ENCODE data around the gene PAX7. TPM values are rescaled to one million over a fixed set of nuclear protein-coding genes. Genes with fewer than 3 reads are reported as not detected.

Gene PAX7
- total RNA-seq, 2 experiments from 2014 or later: not detected

GRCh38 chr1:18651713-18652112, 21.1 kb downstream of the PAX7 start:
- ChIA-PET POLR2A (interaction anchor here (1.0 to 1.2 kb wide), 2 partner anchors 13 to 16 kb away, joined by 3 to 4 read pairs; no protein-coding TSS in a partner anchor), CTCF (no interaction called here)
- ATAC-seq (ENCODE audit: poor library complexity) (peak; percentile 81), DNase-seq (peak in 10 of 14 experiments; percentile 6 to 69 (median 41))
- H3K27ac Mint-ChIP-seq: peak overlapping the region; percentile 87
- peak overlapping the region; percentile 24 for H3K4me3 ChIP-seq (ENCODE audit: low read length)
- H3K4me3 Mint-ChIP-seq: peak overlapping the region; percentile 73
- peaks cover 53% of the 10 kb centered on the region for H3K4me1 ChIP-seq (ENCODE audit: insufficient read depth, low read length)
- peaks cover 44% of the 10 kb centered on the region for H3K27me3 Mint-ChIP-seq
- no peak overlapping the region for H3K27ac ChIP-seq (ENCODE audit: low read depth in 1 of 2, low read length in 2 of 2)
- no peaks in the 10 kb centered on the region for H3K36me3 ChIP-seq (ENCODE audit: insufficient read depth, low read length)
- peaks cover 59% of the 10 kb centered on the region for H3K4me1 Mint-ChIP-seq (ENCODE audit: low read depth)
- TF ChIP-seq CTCF (IDR thresholded peaks at IDR 0.05): no peak
- peaks cover 0 to 12% of the 10 kb centered on the region in 2 experiments for H3K9me3 ChIP-seq (ENCODE audit: control insufficient read depth in 1 of 2, insufficient read depth in 1 of 2, low read length in 2 of 2)
- H3K9me3 Mint-ChIP-seq: no peaks in the 10 kb centered on the region
- intact Hi-C loops (cut with DNase I, micrococcal nuclease): no loop called here
- peaks cover 24 to 40% of the 10 kb centered on the region in 2 experiments for H3K27me3 ChIP-seq (ENCODE audit: control insufficient read depth in 1 of 2, insufficient read depth in 2 of 2, low read length in 2 of 2)
- H3K36me3 Mint-ChIP-seq (ENCODE audit: low read depth): no peaks in the 10 kb centered on the region

DNA sequence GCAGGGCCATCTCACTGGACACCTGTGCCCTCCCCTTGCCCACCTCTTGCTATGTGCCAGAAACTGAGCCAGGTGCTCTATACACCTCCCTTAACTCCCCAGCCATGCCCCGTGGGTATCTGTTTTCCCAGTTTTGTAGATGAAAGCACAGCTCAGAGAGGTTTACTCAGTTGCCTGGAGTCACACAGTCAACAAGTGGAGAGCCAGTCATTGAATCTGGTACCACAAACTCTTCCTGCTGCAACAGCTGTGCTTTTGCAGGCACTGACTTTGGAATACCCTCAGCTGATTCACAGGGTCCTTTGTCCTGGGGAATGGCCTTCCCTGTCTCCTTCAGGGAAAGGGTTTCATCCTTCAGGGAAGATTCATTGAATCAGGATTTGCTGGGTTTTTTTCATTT, 22.1 kb downstream of the PAX7 start:
- ATAC-seq (ENCODE audit: poor library complexity) (no peak), DNase-seq (no peak)
- Histone ChIP-seq H3K4me1 (ENCODE audit: insufficient read depth, low read length) (peaks cover 47% of the 10 kb centered on the region), H3K27me3 (ENCODE audit: control insufficient read depth in 1 of 2, insufficient read depth in 2 of 2, low read length in 2 of 2) (peaks cover 21 to 32% of the 10 kb centered on the region in 2 experiments), H3K27ac (ENCODE audit: low read depth in 1 of 2, low read length in 2 of 2) (no peak overlapping the region), H3K36me3 (ENCODE audit: insufficient read depth, low read length) (no peaks in the 10 kb centered on the region), H3K4me3 (ENCODE audit: low read length) (no peak overlapping the region), H3K9me3 (ENCODE audit: control insufficient read depth in 1 of 2, insufficient read depth in 1 of 2, low read length in 2 of 2) (peaks cover 0 to 12% of the 10 kb centered on the region in 2 experiments)
- TF ChIP-seq CTCF (IDR thresholded peaks at IDR 0.05): no peak
- Mint-ChIP-seq H3K4me1 (ENCODE audit: low read depth) (peaks cover 54% of the 10 kb centered on the region), H3K36me3 (ENCODE audit: low read depth) (no peaks in the 10 kb centered on the region), H3K9me3 (no peaks in the 10 kb centered on the region), H3K27ac (peak overlapping the region; percentile 87), H3K27me3 (peaks cover 36% of the 10 kb centered on the region), H3K4me3 (no peak overlapping the region)
- intact Hi-C loops (cut with DNase I, micrococcal nuclease): no loop called here
- POLR2A ChIA-PET: interaction anchor here (0.6 to 1.0 kb wide), 2 partner anchors 15 to 1560 kb away, joined by 3 to 4 read pairs; no protein-coding TSS in a partner anchor
- CTCF ChIA-PET: no interaction called here

DNA sequence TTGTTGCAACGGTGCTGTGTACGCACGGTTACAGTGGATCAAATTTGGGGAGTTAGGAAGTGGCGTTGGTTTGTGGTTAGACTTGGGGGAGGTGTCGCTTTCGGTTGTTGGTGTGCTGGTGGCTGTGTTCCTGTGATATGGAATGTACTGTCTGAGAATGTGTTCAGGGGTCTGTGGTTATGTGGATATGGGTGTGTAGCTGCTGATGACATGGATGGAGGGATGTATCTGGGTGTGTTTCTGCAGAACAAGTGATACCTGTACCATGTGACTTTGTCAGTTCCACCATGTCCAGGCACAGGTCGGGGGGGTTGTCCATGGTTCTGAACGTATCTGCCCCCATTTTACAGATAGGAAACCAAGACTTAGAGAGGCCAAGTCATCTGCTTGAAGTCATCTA, 22.7 kb downstream of the PAX7 start:
- H3K27me3 ChIP-seq (ENCODE audit: control insufficient read depth in 1 of 2, insufficient read depth in 2 of 2, low read length in 2 of 2): peaks cover 17 to 26% of the 10 kb centered on the region in 2 experiments
- Mint-ChIP-seq H3K27me3 (peaks cover 32% of the 10 kb centered on the region), H3K4me3 (peak overlapping the region; percentile 63), H3K4me1 (ENCODE audit: low read depth) (peaks cover 52% of the 10 kb centered on the region), H3K36me3 (ENCODE audit: low read depth) (no peaks in the 10 kb centered on the region), H3K9me3 (no peaks in the 10 kb centered on the region), H3K27ac (peak overlapping the region; percentile 24)
- H3K4me3 ChIP-seq (ENCODE audit: low read length): no peak overlapping the region
- ChIA-PET CTCF (no interaction called here), POLR2A (no interaction called here)
- DNase-seq (peak in 1 of 14 experiments; percentile 13), ATAC-seq (ENCODE audit: poor library complexity) (peak; percentile 54)
- no peak overlapping the region for H3K27ac ChIP-seq (ENCODE audit: low read depth in 1 of 2, low read length in 2 of 2)
- intact Hi-C loops (cut with DNase I, micrococcal nuclease): no loop called here
- TF ChIP-seq CTCF (IDR thresholded peaks at IDR 0.05): no peak
- H3K9me3 ChIP-seq (ENCODE audit: control insufficient read depth in 1 of 2, insufficient read depth in 1 of 2, low read length in 2 of 2): peaks cover 0 to 12% of the 10 kb centered on the region in 2 experiments
- no peaks in the 10 kb centered on the region for H3K36me3 ChIP-seq (ENCODE audit: insufficient read depth, low read length)
- peaks cover 47% of the 10 kb centered on the region for H3K4me1 ChIP-seq (ENCODE audit: insufficient read depth, low read length)
